GM12878 (cell line): Measurements from ENCODE around the gene IBA57. TPM values are rescaled to one million over a fixed set of nuclear protein-coding genes. Genes with fewer than 3 reads are reported as not detected.

Experiments
- ATAC-seq: fragments of 200-7000 bp; cut with Tn5 transposase; 3 replicates; pipeline ENCODE4 v1.9.1; 2020; ENCODE audit warnings: mild to moderate bottlenecking, moderate library complexity
- BruUV-seq: library from RNA; stranded (reverse); fragments of 400-500 nt; replicated peaks from 2 replicates; lab custom pipeline; 2021; lab: Mats Ljungman, UMichigan
- CTCF ChIA-PET: fragments of 300-600 bp; sonication (Branson Sonifier 250); formaldehyde crosslinking; extraction: SDS; loops from one replicate; lab custom pipeline; 2021; ENCODE audit warnings: inconsistent platforms; lab: Yijun Ruan, JAX
- POLR2A ChIA-PET: fragments of 350-600 bp; formaldehyde crosslinking; extraction: SDS; loops from one replicate; lab custom pipeline; 2021; ENCODE audit warnings: inconsistent platforms; lab: Charles Lee
- RAD21 ChIA-PET: fragments of 300-600 bp; sonication (Branson Sonifier 250); formaldehyde crosslinking; loops from one replicate; lab custom pipeline; 2023; ENCODE audit warnings: antibody characterized with exemption; ENCODE audit not compliant: unreplicated experiment; lab: Charles Lee
- SMC1A ChIA-PET: fragments of 300-600 bp; sonication (Branson Sonifier 250); formaldehyde crosslinking; loops from one replicate; lab custom pipeline; 2023; ENCODE audit not compliant: unreplicated experiment, uncharacterized antibody; lab: Charles Lee
- DNase-seq: peaks from one replicate; pipeline ENCODE4 v3.0.0-alpha.2; 2011; ENCODE audit warnings: low read depth, low spot score
- FAIRE-seq: peaks from 3 replicates; lab custom pipeline; 2011; peaks lifted over from hg19 to GRCh38; lab: Jason Lieb, UNC
- H2AFZ ChIP-seq: 2 replicates; pipeline ENCODE4 v1.6.0; 2011; ENCODE audit warnings: low read depth, low read length, control low read depth; ENCODE audit not compliant: control insufficient read depth
- H3K27ac ChIP-seq: 2 replicates; pipeline ENCODE4 v1.5.1; 2011; ENCODE audit warnings: control low read depth; ENCODE audit not compliant: control insufficient read depth, insufficient read depth
- H3K27me3 ChIP-seq, 2 experiments: replicated peaks in 1 of 2; 2 replicates each; pipeline versions ENCODE4 v1.6.0 to v1.6.1; 2011; ENCODE audit warnings: low read length in 1 of 2; ENCODE audit not compliant: control insufficient read depth in 2 of 2, insufficient read depth in 2 of 2
- H3K36me3 ChIP-seq, 2 experiments: 2 replicates each; pipeline ENCODE4 v1.5.1; 2011; ENCODE audit warnings: low read length in 1 of 2; ENCODE audit not compliant: control insufficient read depth in 2 of 2, insufficient read depth in 2 of 2
- H3K4me1 ChIP-seq: 2 replicates; pipeline ENCODE4 v1.6.1; 2011; ENCODE audit warnings: mild to moderate bottlenecking, low read length, moderate library complexity, mixed read lengths; ENCODE audit not compliant: control insufficient read depth, insufficient read depth
- H3K4me2 ChIP-seq: 2 replicates; pipeline ENCODE4 v1.6.0; 2011; ENCODE audit warnings: control low read depth; ENCODE audit not compliant: control insufficient read depth, insufficient read depth
- H3K4me3 ChIP-seq: fragments of 200-600 bp; sonication (generic); 2 replicates; pipeline ENCODE4 v1.5.1; 2016
- H3K79me2 ChIP-seq: 2 replicates; pipeline ENCODE4 v1.6.0; 2011; ENCODE audit warnings: low read length; ENCODE audit not compliant: control insufficient read depth, insufficient read depth
- H3K9ac ChIP-seq: 2 replicates; pipeline ENCODE4 v1.8.0; 2011; ENCODE audit warnings: low read length, control low read depth, mixed read lengths; ENCODE audit not compliant: control insufficient read depth, insufficient read depth
- H3K9me3 ChIP-seq: replicated peaks from 3 replicates; pipeline ENCODE4 v1.5.1; 2011; ENCODE audit warnings: mild to moderate bottlenecking, low read length; ENCODE audit not compliant: control insufficient read depth, insufficient read depth
- H4K20me1 ChIP-seq: 2 replicates; pipeline ENCODE4 v1.6.0; 2011; ENCODE audit not compliant: control insufficient read depth, insufficient read depth
- ASH2L ChIP-seq: fragments of 300-600, 200-600 bp; sonication (generic); IDR thresholded peaks from 2 replicates; pipeline ENCODE4 v1.6.1; 2017; ENCODE audit warnings: low read depth, mild to moderate bottlenecking, borderline replicate concordance
- BACH1 ChIP-seq: fragments of 450-650 bp; IDR thresholded peaks from 2 replicates; pipeline ENCODE4 v1.6.1; 2017; ENCODE audit warnings: mild to moderate bottlenecking, borderline replicate concordance
- BCLAF1 ChIP-seq: fragments of 450-650 bp; IDR thresholded peaks from 2 replicates; pipeline ENCODE4 v1.6.1; 2017; ENCODE audit warnings: antibody characterized with exemption, mild to moderate bottlenecking, moderate library complexity
- CBX5 ChIP-seq: sonication (generic); IDR thresholded peaks from 2 replicates; pipeline ENCODE4 v1.6.1; 2016; ENCODE audit warnings: low read depth, moderate library complexity, mild to moderate bottlenecking, inconsistent platforms
- CREM ChIP-seq: IDR thresholded peaks from 2 replicates; pipeline ENCODE4 v1.6.1; 2014; ENCODE audit warnings: antibody characterized with exemption, low read depth
- E2F8 ChIP-seq: fragments of 450-650 bp; IDR thresholded peaks from 2 replicates; pipeline ENCODE4 v1.6.1; 2018; ENCODE audit warnings: mild to moderate bottlenecking, low read depth, moderate library complexity; ENCODE audit not compliant: partially characterized antibody
- EGR1 ChIP-seq, 2 experiments: IDR thresholded peaks; 1 replicate in 1 of 2; 2 replicates in 1 of 2; pipeline ENCODE4 v1.6.1; 2011 to 2012; ENCODE audit warnings: low read depth in 2 of 2, low read length in 2 of 2, borderline replicate concordance in 1 of 2, mild to moderate bottlenecking in 1 of 2, moderate library complexity in 1 of 2
- FOXK2 ChIP-seq: fragments of 450-650 bp; IDR thresholded peaks from 2 replicates; pipeline ENCODE4 v1.6.1; 2017; ENCODE audit warnings: mild to moderate bottlenecking, moderate library complexity
- GABPA ChIP-seq: IDR thresholded peaks from 2 replicates; pipeline ENCODE4 v1.6.1; 2014; ENCODE audit warnings: antibody characterized with exemption, low read depth, mild to moderate bottlenecking, inconsistent platforms
- GATAD2B ChIP-seq: fragments of 450-650 bp; conservative IDR thresholded peaks from 2 replicates; pipeline ENCODE4 v1.6.1; 2017; ENCODE audit warnings: low read depth, mild to moderate bottlenecking, moderate library complexity
- HCFC1 ChIP-seq: fragments of 150-350 bp; IDR thresholded peaks from 2 replicates; pipeline ENCODE4 v1.6.1; 2014; ENCODE audit warnings: low read length
- KDM1A ChIP-seq: fragments of 200-600 bp; sonication (generic); IDR thresholded peaks from 2 replicates; pipeline ENCODE4 v1.6.1; 2016; ENCODE audit warnings: borderline replicate concordance
- KLF5 ChIP-seq: fragments of 450-650 bp; IDR thresholded peaks from 2 replicates; pipeline ENCODE4 v1.6.1; 2014; ENCODE audit warnings: mild to moderate bottlenecking; ENCODE audit not compliant: partially characterized antibody
- MAX ChIP-seq: IDR thresholded peaks from 2 replicates; pipeline ENCODE4 v1.6.1; 2012; ENCODE audit warnings: low read depth, low read length, improper control_type of control experiment
- MXI1 ChIP-seq: fragments of 150-350 bp; IDR thresholded peaks from 2 replicates; pipeline ENCODE4 v1.6.1; 2011; ENCODE audit warnings: low read depth, mild to moderate bottlenecking, inconsistent platforms, low read length, improper control_type of control experiment
- PAX8 ChIP-seq: fragments of 450-650 bp; IDR thresholded peaks from 2 replicates; pipeline ENCODE4 v1.6.1; 2017; ENCODE audit warnings: mild to moderate bottlenecking, moderate library complexity
- POLR2A ChIP-seq: IDR thresholded peaks from 2 replicates; pipeline ENCODE4 v1.6.1; 2011; ENCODE audit warnings: low read depth, mild to moderate bottlenecking, low read length
- RFX5 ChIP-seq: IDR thresholded peaks from 2 replicates; pipeline ENCODE4 v1.6.1; 2011; ENCODE audit warnings: low read depth, low read length, improper control_type of control experiment
- ZNF217 ChIP-seq: fragments of 450-650 bp; IDR thresholded peaks from 2 replicates; pipeline ENCODE4 v1.6.1; 2017; ENCODE audit warnings: antibody characterized with exemption, mild to moderate bottlenecking
- WGBS: methylation state at CpG from one replicate; pipeline ENCODE4 v1.1.6; 2016; ENCODE audit warnings: low lambda C conversion rate; ENCODE audit not compliant: insufficient replicate concordance, insufficient coverage; ENCODE audit errors: missing lambda C conversion rate; 5-methylcytosine and 5-hydroxymethylcytosine counted together
- in situ Hi-C: fragments of 300-500 bp; cut with MboI; formaldehyde crosslinking; loops from 9 replicates; pipeline ENCODE4 v1.14.3; 2018; ENCODE audit warnings: mixed read lengths
- intact Hi-C: fragments of 100-400 bp; cut with micrococcal nuclease; formaldehyde crosslinking; loops from one replicate; pipeline ENCODE4 v1.14.2; 2022; ENCODE audit not compliant: unreplicated experiment
- polyA plus RNA-seq, 11 experiments: library from polyadenylated mRNA; depleted of rRNA in 4 of 11; unstranded in 6 of 11; stranded (reverse) in 5 of 11; fragments of >200 nt; fragmentation: Nextera tagmentation in 4 of 11; fragmentation: Illumina TruSeq in 1 of 11; extraction: Ambion mirVana in 4 of 11; extraction: Trizol in 1 of 11; gene quantifications; 1 replicate in 1 of 11; 2 replicates in 10 of 11; pipeline versions ENCODE4 v1.2.1 to v1.2.3, GENCODE V29; 2011 to 2016; ENCODE audit warnings: inconsistent platforms in 2 of 11, missing spikeins in 2 of 11, low read depth in 1 of 11
- total RNA-seq, 4 experiments: library from RNA; depleted of rRNA in 3 of 4; stranded (reverse); fragments of >200 nt in 3 of 4; fragmentation: Illumina TruSeq in 1 of 4; extraction: Trizol in 1 of 4; gene quantifications; 2 replicates each; pipeline versions ENCODE4 v1.2.1 to v1.2.3, GENCODE V29; 2013 to 2021

IBA57 gene
- total and polyA plus RNA-seq, 10 of the 15 experiments (the other 5 are each of a cell fraction or from before 2014, with no cell fraction given) = 0.51 to 8.6 (median 3.7) TPM

GRCh38 chr1:228218513-228219244, 53.1 kb downstream of the IBA57 start:
- BruUV-seq = no TSS peak
- ChIA-PET RAD21 (no interaction called here), POLR2A (no interaction called here), CTCF (no interaction called here), SMC1A (no interaction called here)
- no peak overlapping the region for H3K9ac ChIP-seq
- TF ChIP-seq HCFC1 (no peak), ZNF217 (no peak), BCLAF1 (no peak), BACH1 (no peak), GABPA (no peak), E2F8 (no peak), CREM (no peak), RFX5 (no peak), ASH2L (no peak), POLR2A (no peak), KLF5 (no peak), FOXK2 (no peak), EGR1 (IDR thresholded peaks at IDR 0.05; ENCODE audit: borderline replicate concordance in 1 of 2, low read depth in 2 of 2, low read length in 2 of 2) (no peak), CBX5 (no peak), PAX8 (no peak), GATAD2B (no peak), MAX (no peak), KDM1A (no peak), MXI1 (no peak)
- in situ Hi-C loops = no loop called here
- no peaks in the 10 kb centered on the region for H3K4me1 ChIP-seq
- H3K36me3 ChIP-seq = no peaks in the 10 kb centered on the region
- no peak for ATAC-seq
- no peaks in the 10 kb centered on the region for H3K9me3 ChIP-seq
- no peak overlapping the region for H3K4me2 ChIP-seq
- H3K79me2 ChIP-seq = no peaks in the 10 kb centered on the region
- DNase-seq = no peak
- FAIRE-seq = no peak
- no peak overlapping the region for H2AFZ ChIP-seq
- H3K27me3 ChIP-seq = no peaks in the 10 kb centered on the region
- no peaks in the 10 kb centered on the region for H4K20me1 ChIP-seq
- no peak overlapping the region for H3K27ac ChIP-seq
- H3K4me3 ChIP-seq = no peak overlapping the region
- 26% methylated on average over 14 of the region's 14 CpGs for WGBS
- intact Hi-C loops = loop anchor here (10.0 kb wide), 1 partner anchor 66 kb away; no protein-coding TSS in a partner anchor
